Ovary (tissue), 3 donors: ENCODE measurements around the gene CHD9.

Source experiments
- CTCF ChIP-seq, 3 donors: fragments of 450-650 bp in 2 of 3; fragments of 200-600 bp in 1 of 3; IDR thresholded peaks; one replicate each; pipeline versions ENCODE4 v1.5.1 to v1.8.0; 2016 to 2022; ENCODE audit warnings: antibody characterized with exemption in 3 of 3, mild to moderate bottlenecking in 1 of 3
- POLR2A ChIP-seq: fragments of 450-650 bp; IDR thresholded peaks from one replicate; pipeline ENCODE4 v1.6.1; 2017; ENCODE audit warnings: antibody characterized with exemption, mild to moderate bottlenecking, moderate library complexity
- donor health status: DM: no; HTN: no; CAD: no.

- no peak for TF ChIP-seq CTCF (IDR thresholded peaks at IDR 0.05)
- TF ChIP-seq POLR2A, result no peak
Observed at GRCh38 chr16:53069772-53070171, 15.0 kb downstream of the CHD9 start.
